OCI-LY3 (cell line): Measurements from ENCODE around the gene ARHGAP15.

Experiments
- H2AFZ ChIP-seq: fragments of 200-600, 300-600 bp; shearing (Covaris generic); 2 replicates; pipeline ENCODE4 v1.6.0; 2014; ENCODE audit warnings: antibody characterized with exemption, low read depth, low read length
- H3K27ac ChIP-seq: fragments of 200-600, 300-600 bp; sonication (generic); 2 replicates; pipeline ENCODE4 v1.5.1; 2014; ENCODE audit warnings: mild to moderate bottlenecking, low read length, moderate library complexity, mixed read lengths
- H3K27me3 ChIP-seq: fragments of 200-600, 300-600 bp; sonication (generic); 2 replicates; pipeline ENCODE4 v1.6.1; 2014; ENCODE audit warnings: low read depth, low read length, mixed read lengths
- H3K36me3 ChIP-seq: fragments of 200-600, 300-600 bp; sonication (generic); replicated peaks from 2 replicates; pipeline ENCODE3; 2014; ENCODE audit warnings: low read depth, low read length, mixed read lengths
- H3K4me1 ChIP-seq: fragments of 300-600, 200-600 bp; sonication (generic); 2 replicates; pipeline ENCODE4 v1.6.1; 2014; ENCODE audit warnings: low read length, mixed read lengths
- H3K4me2 ChIP-seq: fragments of 200-600, 300-600 bp; sonication (generic); 2 replicates; pipeline ENCODE4 v1.6.1; 2014; ENCODE audit warnings: low read length, mixed read lengths
- H3K4me3 ChIP-seq: fragments of 300-600, 200-600 bp; sonication (generic); 2 replicates; pipeline ENCODE4 v1.5.1; 2014; ENCODE audit warnings: antibody characterized with exemption, mild to moderate bottlenecking, low read length, moderate library complexity
- H3K79me2 ChIP-seq: fragments of 300-600, 200-600 bp; shearing (Covaris generic); 2 replicates; pipeline ENCODE4 v1.6.1; 2014; ENCODE audit warnings: mild to moderate bottlenecking, low read length, mixed read lengths
- H3K9ac ChIP-seq: fragments of 300-600, 200-600 bp; shearing (Covaris generic); 2 replicates; pipeline ENCODE4 v1.6.0; 2014; ENCODE audit warnings: mild to moderate bottlenecking, low read length, moderate library complexity
- H3K9me3 ChIP-seq: fragments of 200-600, 300-600 bp; shearing (Covaris generic); 2 replicates; pipeline ENCODE4 v1.6.1; 2014; ENCODE audit warnings: low read length, mixed read lengths; ENCODE audit not compliant: insufficient read depth
- H4K20me1 ChIP-seq: fragments of 200-600, 300-600 bp; sonication (generic); 2 replicates; pipeline ENCODE4 v1.6.1; 2016; ENCODE audit warnings: low read length, mixed read lengths; ENCODE audit not compliant: insufficient read depth
- EZH2phosphoT487 ChIP-seq: fragments of 200-600 bp; shearing (Covaris generic); IDR thresholded peaks from 2 replicates; pipeline ENCODE4 v1.6.1; 2018; ENCODE audit warnings: antibody characterized with exemption, mixed run types, low read depth
- TF ChIP-seq, protein P1 (sequence below): fragments of 200-600, 300-600 bp; sonication (generic); IDR thresholded peaks from 2 replicates; pipeline ENCODE4 v1.5.1; 2014; ENCODE audit warnings: antibody characterized with exemption, low read length, low read depth

ARHGAP15 gene

DNA sequence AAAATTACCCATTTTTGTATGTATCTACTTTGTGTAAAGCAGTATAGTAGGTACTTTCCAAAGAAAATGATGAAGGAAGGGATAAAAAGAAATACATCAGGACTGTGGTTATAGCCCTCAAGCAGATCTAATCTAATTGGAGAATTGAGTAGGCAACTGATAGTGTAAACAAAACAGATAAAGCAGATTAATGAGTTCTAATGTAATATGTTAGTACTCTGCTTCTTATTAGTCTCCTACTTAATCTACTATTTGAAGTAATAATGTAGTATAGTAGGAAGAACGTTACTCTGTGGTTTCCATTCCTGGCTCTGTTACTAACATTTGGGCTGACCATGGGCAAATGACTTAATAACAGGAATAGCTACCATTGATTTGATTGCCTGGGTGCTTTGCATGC, 250.7 kb downstream of the ARHGAP15 start:
- Histone ChIP-seq H2AFZ (no peak overlapping the region), H3K9me3 (no peaks in the 10 kb centered on the region), H3K4me3 (no peak overlapping the region), H3K4me2 (no peak overlapping the region), H4K20me1 (no peaks in the 10 kb centered on the region), H3K79me2 (no peaks in the 10 kb centered on the region), H3K36me3 (no peaks in the 10 kb centered on the region), H3K4me1 (no peaks in the 10 kb centered on the region), H3K9ac (no peak overlapping the region), H3K27ac (no peak overlapping the region), H3K27me3 (no peaks in the 10 kb centered on the region)
- TF ChIP-seq, protein P1, sequence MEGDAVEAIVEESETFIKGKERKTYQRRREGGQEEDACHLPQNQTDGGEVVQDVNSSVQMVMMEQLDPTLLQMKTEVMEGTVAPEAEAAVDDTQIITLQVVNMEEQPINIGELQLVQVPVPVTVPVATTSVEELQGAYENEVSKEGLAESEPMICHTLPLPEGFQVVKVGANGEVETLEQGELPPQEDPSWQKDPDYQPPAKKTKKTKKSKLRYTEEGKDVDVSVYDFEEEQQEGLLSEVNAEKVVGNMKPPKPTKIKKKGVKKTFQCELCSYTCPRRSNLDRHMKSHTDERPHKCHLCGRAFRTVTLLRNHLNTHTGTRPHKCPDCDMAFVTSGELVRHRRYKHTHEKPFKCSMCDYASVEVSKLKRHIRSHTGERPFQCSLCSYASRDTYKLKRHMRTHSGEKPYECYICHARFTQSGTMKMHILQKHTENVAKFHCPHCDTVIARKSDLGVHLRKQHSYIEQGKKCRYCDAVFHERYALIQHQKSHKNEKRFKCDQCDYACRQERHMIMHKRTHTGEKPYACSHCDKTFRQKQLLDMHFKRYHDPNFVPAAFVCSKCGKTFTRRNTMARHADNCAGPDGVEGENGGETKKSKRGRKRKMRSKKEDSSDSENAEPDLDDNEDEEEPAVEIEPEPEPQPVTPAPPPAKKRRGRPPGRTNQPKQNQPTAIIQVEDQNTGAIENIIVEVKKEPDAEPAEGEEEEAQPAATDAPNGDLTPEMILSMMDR: no peak
- TF ChIP-seq EZH2phosphoT487: no peak

DNA sequence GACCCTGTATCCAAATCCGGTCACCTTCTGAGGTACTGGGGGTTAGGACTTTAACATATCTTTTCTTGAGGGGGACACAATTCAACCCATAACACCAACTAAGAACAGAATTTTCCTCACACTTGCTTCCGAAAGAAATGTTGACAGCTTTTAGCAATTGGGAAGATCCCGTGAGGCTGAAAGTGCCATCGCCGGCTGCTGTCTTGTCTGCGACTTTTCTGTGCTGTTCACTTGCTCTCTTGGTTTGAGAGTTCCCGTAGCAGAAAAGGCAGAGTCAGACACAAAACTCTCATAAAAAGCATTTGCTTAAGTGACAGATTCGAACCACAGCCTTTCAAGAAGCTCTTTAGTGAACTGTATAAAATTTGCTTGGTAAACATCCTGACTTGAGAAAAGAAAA, 253.4 kb downstream of the ARHGAP15 start:
- no peaks in the 10 kb centered on the region for H3K36me3 ChIP-seq
- no peak overlapping the region for H3K4me3 ChIP-seq
- H3K9ac ChIP-seq: no peak overlapping the region
- H3K4me2 ChIP-seq: no peak overlapping the region
- H3K4me1 ChIP-seq: no peaks in the 10 kb centered on the region
- H3K27me3 ChIP-seq: no peaks in the 10 kb centered on the region
- H4K20me1 ChIP-seq: no peaks in the 10 kb centered on the region
- no peak overlapping the region for H3K27ac ChIP-seq
- H3K79me2 ChIP-seq: no peaks in the 10 kb centered on the region
- H3K9me3 ChIP-seq: no peaks in the 10 kb centered on the region
- no peak overlapping the region for H2AFZ ChIP-seq
- TF ChIP-seq EZH2phosphoT487: no peak
- TF ChIP-seq, protein P1: no peak

DNA sequence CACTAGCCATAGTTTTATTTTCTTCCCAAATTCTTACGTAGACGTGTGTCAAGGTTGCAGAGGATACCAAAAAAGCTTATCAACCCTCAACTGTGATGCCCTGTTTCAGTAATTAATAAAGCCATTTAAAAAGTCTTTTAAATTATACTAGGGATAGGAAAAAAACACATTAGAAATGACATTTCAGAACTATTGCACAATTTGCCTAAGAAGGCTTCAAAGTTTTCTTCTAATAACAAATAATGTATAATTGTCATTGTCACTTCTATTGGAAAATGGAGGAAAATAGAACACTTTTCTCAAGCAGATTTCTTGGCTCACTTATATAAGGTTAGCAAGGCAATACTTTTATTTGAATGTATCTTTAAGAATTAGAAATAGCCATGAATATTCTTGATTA, 253.8 kb downstream of the ARHGAP15 start:
- Histone ChIP-seq H3K4me3 (no peak overlapping the region), H2AFZ (no peak overlapping the region), H4K20me1 (no peaks in the 10 kb centered on the region), H3K9ac (no peak overlapping the region), H3K36me3 (no peaks in the 10 kb centered on the region), H3K79me2 (no peaks in the 10 kb centered on the region), H3K4me2 (no peak overlapping the region), H3K9me3 (no peaks in the 10 kb centered on the region), H3K27ac (no peak overlapping the region), H3K4me1 (no peaks in the 10 kb centered on the region), H3K27me3 (no peaks in the 10 kb centered on the region)
- TF ChIP-seq EZH2phosphoT487: no peak
- TF ChIP-seq, protein P1: no peak

GRCh38 chr2:143384111-143384510, 254.9 kb downstream of the ARHGAP15 start:
- no peak for TF ChIP-seq EZH2phosphoT487
- TF ChIP-seq, protein P1: no peak
- no peaks in the 10 kb centered on the region for H3K79me2 ChIP-seq
- H3K9ac ChIP-seq: no peak overlapping the region
- no peaks in the 10 kb centered on the region for H3K9me3 ChIP-seq
- no peak overlapping the region for H3K4me2 ChIP-seq
- H3K4me1 ChIP-seq: no peaks in the 10 kb centered on the region
- H2AFZ ChIP-seq: no peak overlapping the region
- no peaks in the 10 kb centered on the region for H3K36me3 ChIP-seq
- H3K4me3 ChIP-seq: no peak overlapping the region
- no peak overlapping the region for H3K27ac ChIP-seq
- H3K27me3 ChIP-seq: no peaks in the 10 kb centered on the region
- H4K20me1 ChIP-seq: no peaks in the 10 kb centered on the region
